Adipose tissue (tissue), 3 donors: ENCODE results near the gene FOXC1. TPM values are rescaled to one million over a fixed set of nuclear protein-coding genes. Genes with fewer than 3 reads are reported as not detected.

Experiments used
- H3K27ac ChIP-seq: one replicate; pipeline ENCODE4 v1.5.1; 2013; ENCODE audit warnings: low read depth, low read length
- WGBS, 3 donors: extraction: QIAGEN DNeasy Blood & Tissue Kit; methylation state at CpG; one replicate each; pipeline ENCODE4 v1.1.7; 2013; 5-methylcytosine and 5-hydroxymethylcytosine counted together
- polyA plus RNA-seq, 3 donors: library from polyadenylated mRNA; stranded (reverse); fragments of 200-250 nt; gene quantifications; one replicate each; pipeline ENCODE4 v1.2.3, GENCODE V29; 2013
- donor health status: healthy with polysubstance abuse.
- donor health status: Bipolar disorder and iron deficiency.
- donor health status: healthy.

FOXC1 gene
- polyA plus RNA-seq, 3 donors = 0.64 to 7.3 (median 5.5) TPM

GRCh38 chr6:1617466-1618310 is 8.0 kb downstream of the FOXC1 start:
- 84 to 88% (median 85%) methylated on average over 21 of the region's 21 CpGs for WGBS, 3 donors
- no peak overlapping the region for H3K27ac ChIP-seq

- no peak overlapping the region for H3K27ac ChIP-seq
- WGBS, 3 donors = 66 to 73% (median 70%) methylated on average over 30 to 31 of the region's 31 CpGs
Measured at GRCh38 chr6:1618311-1619097, 8.8 kb downstream of the FOXC1 start.

GRCh38 chr6:1619098-1619672 is 9.5 kb downstream of the FOXC1 start:
- 36 to 41% (median 39%) methylated on average over 40 of the region's 40 CpGs for WGBS, 3 donors
- no peak overlapping the region for H3K27ac ChIP-seq

- 11 to 20% (median 18%) methylated on average over 75 to 83 of the region's 83 CpGs for WGBS, 3 donors
- no peak overlapping the region for H3K27ac ChIP-seq
Measured at GRCh38 chr6:1619673-1620503, 10.2 kb downstream of the FOXC1 start.

- H3K27ac ChIP-seq = no peak overlapping the region
- 52 to 69% (median 58%) methylated on average over 50 of the region's 50 CpGs for WGBS, 3 donors
Measured at GRCh38 chr6:1620504-1621069, 10.9 kb downstream of the FOXC1 start.

GRCh38 chr6:1621070-1621701 is 11.5 kb downstream of the FOXC1 start:
- 93 to 94% (median 93%) methylated on average over 30 of the region's 30 CpGs for WGBS, 3 donors
- no peak overlapping the region for H3K27ac ChIP-seq

GRCh38 chr6:1622220-1622850 is 12.6 kb downstream of the FOXC1 start:
- 85 to 94% (median 93%) methylated on average over 15 of the region's 15 CpGs for WGBS, 3 donors
- H3K27ac ChIP-seq = no peak overlapping the region

GRCh38 chr6:1622851-1623768 is 13.4 kb downstream of the FOXC1 start:
- 95 to 97% (median 97%) methylated on average over 8 of the region's 8 CpGs for WGBS, 3 donors
- H3K27ac ChIP-seq = no peak overlapping the region

GRCh38 chr6:1623769-1624057 is 14.0 kb downstream of the FOXC1 start:
- no peak overlapping the region for H3K27ac ChIP-seq
- WGBS, 3 donors = 96 to 98% (median 96%) methylated on average over 12 of the region's 12 CpGs

- no peak overlapping the region for H3K27ac ChIP-seq
- 32 to 64% (median 36%) methylated on average over 63 to 66 of the region's 66 CpGs for WGBS, 3 donors
Measured at GRCh38 chr6:1624058-1624850, 14.5 kb downstream of the FOXC1 start.

- 4 to 38% (median 10%) methylated on average over 53 of the region's 53 CpGs for WGBS, 3 donors
Measured at GRCh38 chr6:1624851-1625781, 15.4 kb downstream of the FOXC1 start.

GRCh38 chr6:1625794-1626435 is 16.2 kb downstream of the FOXC1 start:
- WGBS, 3 donors = 43 to 81% (median 50%) methylated on average over 18 of the region's 18 CpGs
- no peak overlapping the region for H3K27ac ChIP-seq

More at GRCh38 chr6:1624851-1625781, 15.4 kb downstream of the FOXC1 start:
- no peak overlapping the region for H3K27ac ChIP-seq

GRCh38 chr6:1626481-1626880 is 16.8 kb downstream of the FOXC1 start:
- WGBS, 3 donors = 42 to 77% (median 62%) methylated on average over 4 of the region's 4 CpGs
- H3K27ac ChIP-seq = no peak overlapping the region
